Activated B cell treated with CpG ODN at 0.5 μM for 24 hours (primary cell): ENCODE measurements around the gene GRPEL2. TPM values are rescaled to one million over a fixed set of nuclear protein-coding genes. Genes with fewer than 3 reads are reported as not detected.

Source experiments
- ATAC-seq: fragments of 200-7000 bp; cut with Tn5 transposase; one replicate; pipeline ENCODE4 v1.10.0; 2021; ENCODE audit warnings: low read depth, mild to moderate bottlenecking, moderate library complexity
- CTCF ChIA-PET: fragments of 350-600 bp; sonication (Branson Sonifier 250); formaldehyde crosslinking; loops from one replicate; lab custom pipeline; 2021; ENCODE audit warnings: antibody characterized with exemption; lab: Charles Lee
- POLR2A ChIA-PET: fragments of 350-600 bp; sonication (Branson Sonifier 250); formaldehyde crosslinking; loops from one replicate; lab custom pipeline; 2021; ENCODE audit warnings: antibody characterized with exemption; lab: Charles Lee
- DNase-seq: peaks from one replicate; pipeline ENCODE4 v3.0.0; 2022
- H3K27ac Mint-ChIP-seq: one replicate; pipeline ENCODE4 v1.8.0; 2020; ENCODE audit warnings: mixed read lengths
- H3K27me3 Mint-ChIP-seq: one replicate; pipeline ENCODE4 v1.8.0; 2021; ENCODE audit warnings: mixed read lengths
- H3K36me3 Mint-ChIP-seq: one replicate; pipeline ENCODE4 v1.8.0; 2021; ENCODE audit warnings: low read depth, mixed read lengths
- H3K4me1 Mint-ChIP-seq: one replicate; pipeline ENCODE4 v1.8.0; 2021; ENCODE audit warnings: mixed read lengths
- H3K4me3 Mint-ChIP-seq: one replicate; pipeline ENCODE4 v1.8.0; 2020; ENCODE audit warnings: mild to moderate bottlenecking, mixed read lengths
- H3K9me3 Mint-ChIP-seq: one replicate; pipeline ENCODE4 v1.8.0; 2020; ENCODE audit warnings: mixed read lengths
- CTCF ChIP-seq: fragments of 200-600 bp; IDR thresholded peaks from one replicate; pipeline ENCODE4 v1.8.0; 2022; ENCODE audit warnings: antibody characterized with exemption, mild to moderate bottlenecking
- intact Hi-C: fragments of 100-400 bp; cut with micrococcal nuclease; formaldehyde crosslinking; loops from one replicate; pipeline ENCODE4 v1.15.1; 2024
- total RNA-seq: library from RNA; stranded (reverse); gene quantifications from 2 replicates; pipeline ENCODE4 v1.2.3, GENCODE V29; 2022

GRPEL2 gene
- total RNA-seq, 1 donor from 2014 or later: 14.0 TPM

GRCh38 chr5:149358294-149358651 lies 13.0 kb downstream of the GRPEL2 start:
- H3K9me3 Mint-ChIP-seq: no peaks in the 10 kb centered on the region
- no peaks in the 10 kb centered on the region for H3K27me3 Mint-ChIP-seq
- peak overlapping the region; percentile 65 for H3K27ac Mint-ChIP-seq
- H3K4me3 Mint-ChIP-seq: peak overlapping the region; percentile 92
- ATAC-seq (peak; percentile 8), DNase-seq (no peak)
- ChIA-PET CTCF (interaction anchor here (0.9 to 2.8 kb wide), 6 partner anchors 9 to 41 kb away, joined by 3 to 8 read pairs (median 4); partner anchors contain the start of gene GRPEL2), POLR2A (interaction anchor here (0.9 to 3.5 kb wide), 5 partner anchors 8 to 193 kb away, joined by 4 to 61 read pairs (median 5); partner anchors contain the start of genes CSNK1A1 and GRPEL2)
- intact Hi-C loops: loop anchor here (5.0 kb wide), 2 partner anchors 604 to 976 kb away; partner anchors contain the start of genes FBXO38 and SLC26A2
- no peak for TF ChIP-seq CTCF
- H3K36me3 Mint-ChIP-seq: peaks cover 25% of the 10 kb centered on the region
- H3K4me1 Mint-ChIP-seq: peaks cover 16% of the 10 kb centered on the region

DNA sequence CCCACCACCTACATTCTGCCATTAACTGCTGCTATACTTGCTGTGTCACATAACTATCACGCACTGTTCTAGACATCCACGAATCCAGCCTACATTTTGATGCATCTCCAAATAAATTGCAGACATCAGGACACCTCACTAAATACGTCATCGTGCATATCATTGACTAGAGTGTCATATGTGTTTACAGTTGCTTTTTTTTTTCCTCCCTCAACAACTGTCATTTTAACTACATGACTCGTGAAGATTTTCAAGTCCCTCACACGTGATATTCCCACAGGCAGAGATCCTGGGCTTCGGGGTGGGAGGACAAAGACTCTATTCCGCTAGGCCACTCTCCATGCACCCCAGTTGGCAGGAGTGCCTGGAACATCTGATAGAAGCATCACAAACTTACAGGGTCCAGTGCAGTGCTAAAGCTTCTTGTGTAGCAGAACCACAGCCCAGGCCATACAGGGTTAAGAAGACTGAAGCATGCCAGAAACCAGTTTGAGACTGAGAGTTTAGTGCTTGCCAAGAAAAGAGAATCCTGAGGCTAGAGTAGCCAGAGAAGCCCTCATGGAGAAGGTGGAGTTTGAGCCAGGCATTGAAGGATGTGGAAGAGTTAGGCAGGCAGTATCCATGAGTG lies 13.7 kb downstream of the GRPEL2 start:
- TF ChIP-seq CTCF: no peak
- intact Hi-C loops: loop anchor here (5.0 kb wide), 2 partner anchors 603 to 977 kb away; partner anchors contain the start of genes FBXO38 and SLC26A2
- DNase-seq: no peak
- peak overlapping the region; percentile 92 for H3K4me3 Mint-ChIP-seq
- ChIA-PET POLR2A (interaction anchor here (1.6 to 3.5 kb wide), 2 partner anchors 13 to 192 kb away, joined by 11 to 61 read pairs; partner anchors contain the start of genes CSNK1A1 and GRPEL2), CTCF (interaction anchor here (1.8 to 2.8 kb wide), 4 partner anchors 8 to 42 kb away, joined by 5 to 13 read pairs (median 8); no protein-coding TSS in a partner anchor)
- H3K9me3 Mint-ChIP-seq: no peaks in the 10 kb centered on the region
- H3K27ac Mint-ChIP-seq: no peak overlapping the region
- peaks cover 20% of the 10 kb centered on the region for H3K36me3 Mint-ChIP-seq
- H3K27me3 Mint-ChIP-seq: no peaks in the 10 kb centered on the region
- ATAC-seq: no peak
- peaks cover 16% of the 10 kb centered on the region for H3K4me1 Mint-ChIP-seq

DNA sequence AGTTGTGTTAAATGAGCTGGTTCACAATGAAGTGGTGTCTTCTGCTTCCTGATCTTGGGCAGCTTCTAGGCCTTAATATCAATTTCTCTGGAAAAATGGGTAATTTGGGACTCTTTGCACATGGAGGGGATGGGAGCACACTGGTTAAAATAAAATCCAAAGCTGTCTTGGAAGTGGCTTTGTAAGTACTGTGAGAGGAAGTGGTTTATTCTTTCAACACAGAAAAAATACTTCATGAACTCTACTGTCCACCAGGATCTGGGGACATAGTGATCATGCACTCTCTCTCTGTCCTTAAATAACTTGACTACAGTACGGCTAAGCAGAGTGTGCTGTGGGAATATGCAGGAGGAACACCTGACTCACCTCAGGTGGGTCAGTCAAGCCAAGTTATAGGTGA lies 15.0 kb downstream of the GRPEL2 start:
- POLR2A ChIA-PET: interaction anchor here (1.5 kb wide), 1 partner anchor 191 kb away, joined by 6 read pairs; the partner anchor contains the start of gene CSNK1A1
- CTCF ChIA-PET: interaction anchor here (2.8 kb wide), 1 partner anchor 11 kb away, joined by 13 read pairs; no protein-coding TSS in a partner anchor
- no peak for TF ChIP-seq CTCF
- H3K9me3 Mint-ChIP-seq: no peaks in the 10 kb centered on the region
- no peak overlapping the region for H3K4me3 Mint-ChIP-seq
- H3K27me3 Mint-ChIP-seq: no peaks in the 10 kb centered on the region
- peaks cover 16% of the 10 kb centered on the region for H3K4me1 Mint-ChIP-seq
- DNase-seq (no peak), ATAC-seq (no peak)
- no peak overlapping the region for H3K27ac Mint-ChIP-seq
- H3K36me3 Mint-ChIP-seq: peaks cover 7% of the 10 kb centered on the region
- intact Hi-C loops: no loop called here

- DNase-seq (no peak), ATAC-seq (no peak)
- peaks cover 2% of the 10 kb centered on the region for H3K36me3 Mint-ChIP-seq
- peaks cover 16% of the 10 kb centered on the region for H3K4me1 Mint-ChIP-seq
- H3K9me3 Mint-ChIP-seq: no peaks in the 10 kb centered on the region
- no peak for TF ChIP-seq CTCF
- no peak overlapping the region for H3K27ac Mint-ChIP-seq
- POLR2A ChIA-PET: no interaction called here
- CTCF ChIA-PET: no interaction called here
- H3K27me3 Mint-ChIP-seq: no peaks in the 10 kb centered on the region
- intact Hi-C loops: no loop called here
- H3K4me3 Mint-ChIP-seq: no peak overlapping the region
These were observed 17.2 kb downstream of the GRPEL2 start for GRCh38 chr5:149362541-149362940.

- no peaks in the 10 kb centered on the region for H3K9me3 Mint-ChIP-seq
- H3K27me3 Mint-ChIP-seq: no peaks in the 10 kb centered on the region
- ChIA-PET CTCF (interaction anchor here (1.1 kb wide), 1 partner anchor 19 kb away, joined by 3 read pairs; the partner anchor contains the start of gene GRPEL2), POLR2A (no interaction called here)
- H3K36me3 Mint-ChIP-seq: no peaks in the 10 kb centered on the region
- no peak overlapping the region for H3K4me3 Mint-ChIP-seq
- ATAC-seq (no peak), DNase-seq (no peak)
- H3K4me1 Mint-ChIP-seq: peaks cover 13% of the 10 kb centered on the region
- TF ChIP-seq CTCF: no peak
- intact Hi-C loops: no loop called here
- no peak overlapping the region for H3K27ac Mint-ChIP-seq
These were observed 18.1 kb downstream of the GRPEL2 start for GRCh38 chr5:149363358-149363757.
